ENCODE data around the gene ZNF595.

The ZNF595 gene

DNA sequence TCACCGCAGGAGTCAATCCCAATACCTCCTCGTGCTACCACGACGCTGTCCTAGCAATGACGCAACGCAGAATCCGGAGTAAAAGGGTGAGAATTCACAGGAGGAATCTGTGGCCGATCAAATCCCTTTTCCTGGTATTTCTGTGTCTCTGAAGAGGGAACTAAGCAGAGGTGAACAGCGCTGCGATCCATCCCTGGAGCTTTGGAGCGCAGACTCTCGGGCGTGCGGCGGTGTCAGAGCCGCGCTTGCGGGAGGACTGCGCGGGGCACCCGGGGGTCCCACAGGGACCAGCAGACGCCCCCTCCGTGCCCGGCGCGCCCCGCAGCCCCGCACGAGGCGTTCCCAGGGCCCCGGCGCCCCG lies 53.9 kb downstream of the ZNF595 start:
- TF ChIP-seq, protein P1, sequence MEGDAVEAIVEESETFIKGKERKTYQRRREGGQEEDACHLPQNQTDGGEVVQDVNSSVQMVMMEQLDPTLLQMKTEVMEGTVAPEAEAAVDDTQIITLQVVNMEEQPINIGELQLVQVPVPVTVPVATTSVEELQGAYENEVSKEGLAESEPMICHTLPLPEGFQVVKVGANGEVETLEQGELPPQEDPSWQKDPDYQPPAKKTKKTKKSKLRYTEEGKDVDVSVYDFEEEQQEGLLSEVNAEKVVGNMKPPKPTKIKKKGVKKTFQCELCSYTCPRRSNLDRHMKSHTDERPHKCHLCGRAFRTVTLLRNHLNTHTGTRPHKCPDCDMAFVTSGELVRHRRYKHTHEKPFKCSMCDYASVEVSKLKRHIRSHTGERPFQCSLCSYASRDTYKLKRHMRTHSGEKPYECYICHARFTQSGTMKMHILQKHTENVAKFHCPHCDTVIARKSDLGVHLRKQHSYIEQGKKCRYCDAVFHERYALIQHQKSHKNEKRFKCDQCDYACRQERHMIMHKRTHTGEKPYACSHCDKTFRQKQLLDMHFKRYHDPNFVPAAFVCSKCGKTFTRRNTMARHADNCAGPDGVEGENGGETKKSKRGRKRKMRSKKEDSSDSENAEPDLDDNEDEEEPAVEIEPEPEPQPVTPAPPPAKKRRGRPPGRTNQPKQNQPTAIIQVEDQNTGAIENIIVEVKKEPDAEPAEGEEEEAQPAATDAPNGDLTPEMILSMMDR (IDR thresholded peaks at IDR 0.05; ENCODE audit: poor library complexity, severe bottlenecking) = no peak
- H3K27ac ChIP-seq (ENCODE audit: poor library complexity, severe bottlenecking) = no peak overlapping the region
- no peaks in the 10 kb centered on the region for H3K36me3 ChIP-seq (ENCODE audit: low read depth)
- DNase-seq (ENCODE audit: low spot score) (no peak), ATAC-seq (ENCODE audit: low read depth) (no peak)
- H3K4me1 ChIP-seq (ENCODE audit: insufficient read depth, poor library complexity, severe bottlenecking) = no peaks in the 10 kb centered on the region
- H3K27me3 ChIP-seq (ENCODE audit: insufficient read depth, poor library complexity, severe bottlenecking) = peaks cover 6% of the 10 kb centered on the region
- peaks cover 12% of the 10 kb centered on the region for H3K9me3 ChIP-seq (ENCODE audit: severe bottlenecking)
- no peak overlapping the region for H3K4me3 ChIP-seq (ENCODE audit: severe bottlenecking)

DNA sequence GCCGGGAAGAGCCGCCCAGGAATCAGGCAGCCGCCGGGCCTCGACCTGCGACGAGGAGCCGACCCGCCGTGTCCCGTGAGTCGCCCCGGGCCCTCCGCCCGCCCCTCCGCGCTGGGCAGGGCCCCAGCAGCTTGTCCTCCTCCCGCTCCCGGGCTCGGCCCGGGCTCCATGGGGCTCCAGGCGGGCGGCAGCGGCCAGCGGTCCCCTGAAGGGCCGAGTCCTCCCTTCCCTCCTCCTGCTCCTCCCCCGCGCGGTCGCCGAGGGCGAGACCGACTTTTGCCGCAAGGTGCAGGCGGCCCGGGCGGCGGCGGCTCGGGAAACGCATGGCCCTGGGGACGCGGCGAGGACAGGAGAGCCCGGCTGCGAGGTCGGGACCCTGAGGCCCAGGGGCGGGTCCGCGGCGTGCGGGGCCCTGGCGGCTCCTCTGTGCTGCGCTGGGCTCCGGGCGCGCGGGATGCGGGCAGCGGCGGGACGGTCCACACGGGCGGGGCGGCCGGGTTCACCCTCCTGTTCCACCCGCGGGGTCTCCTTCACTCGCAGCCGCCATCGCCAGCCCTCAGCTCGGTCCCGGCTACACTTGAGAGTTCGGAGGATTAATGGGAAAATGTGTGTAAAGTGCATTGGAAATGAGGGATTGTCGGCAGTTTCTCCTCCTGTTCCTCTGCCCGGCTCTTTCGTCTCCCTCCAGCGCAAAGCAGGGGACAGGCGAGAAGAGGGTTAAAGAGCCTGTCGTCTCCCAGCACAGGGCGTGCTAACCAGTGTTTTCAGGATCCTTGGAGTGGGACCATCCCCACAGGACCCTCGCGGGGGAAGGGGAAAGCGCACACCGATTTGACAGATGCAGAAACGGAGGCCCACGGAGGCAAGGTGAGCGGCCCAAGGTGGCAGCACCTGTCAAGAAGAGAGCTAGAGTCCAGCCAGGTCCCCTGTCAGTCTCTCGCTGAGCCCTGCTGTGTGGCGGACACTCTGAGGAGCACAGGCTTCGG lies 54.6 kb downstream of the ZNF595 start:
- ATAC-seq (ENCODE audit: low read depth) (no peak), DNase-seq (ENCODE audit: low spot score) (no peak)
- Histone ChIP-seq H3K9me3 (ENCODE audit: severe bottlenecking) (peaks cover 9% of the 10 kb centered on the region), H3K27ac (ENCODE audit: poor library complexity, severe bottlenecking) (no peak overlapping the region), H3K4me3 (ENCODE audit: severe bottlenecking) (no peak overlapping the region), H3K4me1 (ENCODE audit: insufficient read depth, poor library complexity, severe bottlenecking) (no peaks in the 10 kb centered on the region), H3K36me3 (ENCODE audit: low read depth) (no peaks in the 10 kb centered on the region), H3K27me3 (ENCODE audit: insufficient read depth, poor library complexity, severe bottlenecking) (peaks cover 6% of the 10 kb centered on the region)
- TF ChIP-seq, protein P1 (IDR thresholded peaks at IDR 0.05; ENCODE audit: poor library complexity, severe bottlenecking) = no peak

DNA sequence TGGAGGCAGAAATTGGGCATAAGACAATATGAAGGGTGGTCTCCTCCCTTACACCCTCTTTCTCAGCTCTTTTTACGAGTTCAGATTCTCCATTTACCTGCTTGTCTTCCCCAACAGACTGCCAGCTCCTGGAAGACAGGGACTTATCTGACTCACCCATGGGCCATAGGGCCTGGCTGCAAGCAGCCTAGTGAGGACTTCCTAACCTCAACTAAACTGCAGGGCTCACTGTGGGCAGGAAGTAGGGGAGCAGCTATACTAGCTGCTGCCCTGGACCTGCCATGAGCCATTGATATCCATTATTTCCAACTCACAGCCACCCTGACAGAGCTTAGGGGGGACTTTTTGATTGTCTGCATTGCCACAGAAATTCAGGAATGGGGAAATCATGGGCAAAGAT lies 59.6 kb downstream of the ZNF595 start:
- ATAC-seq (ENCODE audit: low read depth) = no peak
- peaks cover 6% of the 10 kb centered on the region for H3K27me3 ChIP-seq (ENCODE audit: insufficient read depth, poor library complexity, severe bottlenecking)
- H3K9me3 ChIP-seq (ENCODE audit: severe bottlenecking) = no peaks in the 10 kb centered on the region

DNA sequence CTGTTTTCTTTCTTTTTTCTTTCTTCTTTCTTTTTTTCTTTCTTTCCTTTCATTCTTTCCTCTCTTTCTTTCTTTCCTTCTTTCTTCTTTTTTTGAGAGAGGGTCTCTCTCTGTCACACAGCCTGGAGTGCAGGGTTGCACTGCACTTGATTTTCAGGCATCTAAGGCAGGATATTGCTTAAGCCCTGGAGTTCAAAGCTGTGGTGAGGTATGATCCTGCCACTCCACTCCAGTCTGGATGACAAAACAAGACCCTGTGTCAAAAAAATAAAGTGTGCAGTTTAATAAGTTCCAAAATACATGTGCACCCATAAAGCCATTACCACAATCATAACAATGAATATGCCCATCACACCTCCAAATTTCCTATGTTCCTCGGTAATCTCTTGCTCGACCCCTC lies 60.6 kb downstream of the ZNF595 start:
- no peaks in the 10 kb centered on the region for H3K27me3 ChIP-seq (ENCODE audit: insufficient read depth, poor library complexity, severe bottlenecking)

More for the DNA sequence above, 59.6 kb downstream of the ZNF595 start:
- no peak for DNase-seq (ENCODE audit: low spot score)
- Histone ChIP-seq H3K4me3 (ENCODE audit: severe bottlenecking) (no peak overlapping the region), H3K36me3 (ENCODE audit: low read depth) (no peaks in the 10 kb centered on the region), H3K27ac (ENCODE audit: poor library complexity, severe bottlenecking) (no peak overlapping the region), H3K4me1 (ENCODE audit: insufficient read depth, poor library complexity, severe bottlenecking) (no peaks in the 10 kb centered on the region)
- TF ChIP-seq, protein P1 (IDR thresholded peaks at IDR 0.05; ENCODE audit: poor library complexity, severe bottlenecking) = no peak

More for the DNA sequence above, 60.6 kb downstream of the ZNF595 start:
- no peak overlapping the region for H3K4me3 ChIP-seq (ENCODE audit: severe bottlenecking)
- H3K9me3 ChIP-seq (ENCODE audit: severe bottlenecking) = no peaks in the 10 kb centered on the region
- TF ChIP-seq, protein P1 (IDR thresholded peaks at IDR 0.05; ENCODE audit: poor library complexity, severe bottlenecking) = no peak
- no peaks in the 10 kb centered on the region for H3K36me3 ChIP-seq (ENCODE audit: low read depth)
- H3K4me1 ChIP-seq (ENCODE audit: insufficient read depth, poor library complexity, severe bottlenecking) = no peaks in the 10 kb centered on the region
- no peak overlapping the region for H3K27ac ChIP-seq (ENCODE audit: poor library complexity, severe bottlenecking)
- no peak for ATAC-seq (ENCODE audit: low read depth)
- DNase-seq (ENCODE audit: low spot score) = no peak
